ENCODE measurements around the gene SCML2.
A peak's percentile ranks its signal among the peaks of the same experiment; 100 is the strongest.

The SCML2 gene

GRCh38 chrX:18368402-18368801 is 13.9 kb upstream of the SCML2 start:
- TF ChIP-seq, protein P1, sequence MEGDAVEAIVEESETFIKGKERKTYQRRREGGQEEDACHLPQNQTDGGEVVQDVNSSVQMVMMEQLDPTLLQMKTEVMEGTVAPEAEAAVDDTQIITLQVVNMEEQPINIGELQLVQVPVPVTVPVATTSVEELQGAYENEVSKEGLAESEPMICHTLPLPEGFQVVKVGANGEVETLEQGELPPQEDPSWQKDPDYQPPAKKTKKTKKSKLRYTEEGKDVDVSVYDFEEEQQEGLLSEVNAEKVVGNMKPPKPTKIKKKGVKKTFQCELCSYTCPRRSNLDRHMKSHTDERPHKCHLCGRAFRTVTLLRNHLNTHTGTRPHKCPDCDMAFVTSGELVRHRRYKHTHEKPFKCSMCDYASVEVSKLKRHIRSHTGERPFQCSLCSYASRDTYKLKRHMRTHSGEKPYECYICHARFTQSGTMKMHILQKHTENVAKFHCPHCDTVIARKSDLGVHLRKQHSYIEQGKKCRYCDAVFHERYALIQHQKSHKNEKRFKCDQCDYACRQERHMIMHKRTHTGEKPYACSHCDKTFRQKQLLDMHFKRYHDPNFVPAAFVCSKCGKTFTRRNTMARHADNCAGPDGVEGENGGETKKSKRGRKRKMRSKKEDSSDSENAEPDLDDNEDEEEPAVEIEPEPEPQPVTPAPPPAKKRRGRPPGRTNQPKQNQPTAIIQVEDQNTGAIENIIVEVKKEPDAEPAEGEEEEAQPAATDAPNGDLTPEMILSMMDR (conservative IDR thresholded peaks at IDR 0.05; ENCODE audit: low read depth, low read length), result no peak
- no peak overlapping the region for H3K4me3 ChIP-seq (ENCODE audit: low read length)
- no peak for DNase-seq (ENCODE audit: low read depth)

DNA sequence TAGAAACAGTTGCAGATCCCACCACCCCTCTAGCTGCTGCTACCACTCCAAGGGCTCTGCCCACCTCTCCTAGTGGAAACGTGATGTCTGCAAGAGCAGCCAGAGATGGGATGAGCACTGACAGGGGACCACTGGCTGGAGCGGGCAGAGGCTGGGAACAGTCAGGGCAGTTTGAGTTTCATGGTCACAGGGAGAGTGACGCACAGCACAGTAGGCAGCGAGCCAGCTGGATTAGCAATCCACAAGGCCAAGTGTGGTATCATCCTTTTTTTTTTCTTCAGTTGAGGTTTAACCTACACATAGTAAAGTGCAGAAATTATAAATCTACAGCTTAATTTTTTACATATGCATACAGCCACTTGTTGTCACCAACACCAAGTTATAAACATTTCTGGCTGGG is 6.4 kb upstream of the SCML2 start:
- no peak for DNase-seq (ENCODE audit: low read depth)
- no peak overlapping the region for H3K4me3 ChIP-seq (ENCODE audit: low read length)
- TF ChIP-seq, protein P1 (conservative IDR thresholded peaks at IDR 0.05; ENCODE audit: low read depth, low read length), result no peak

GRCh38 chrX:18353931-18354368 is 538 bp downstream of the SCML2 start:
- DNase-seq (ENCODE audit: low read depth), result no peak

GRCh38 chrX:18351784-18352183 is 2.7 kb downstream of the SCML2 start:
- H3K4me3 ChIP-seq (ENCODE audit: low read length), result no peak overlapping the region
- no peak for DNase-seq (ENCODE audit: low read depth)
- TF ChIP-seq, protein P1 (conservative IDR thresholded peaks at IDR 0.05; ENCODE audit: low read depth, low read length), result no peak

More at GRCh38 chrX:18353931-18354368, 538 bp downstream of the SCML2 start:
- H3K4me3 ChIP-seq (ENCODE audit: low read length), result peak overlapping the region; percentile 55
- TF ChIP-seq, protein P1 (conservative IDR thresholded peaks at IDR 0.05; ENCODE audit: low read depth, low read length), result no peak

- no peak overlapping the region for H3K4me3 ChIP-seq (ENCODE audit: low read length)
- DNase-seq (ENCODE audit: low read depth), result no peak
- TF ChIP-seq, protein P1 (conservative IDR thresholded peaks at IDR 0.05; ENCODE audit: low read depth, low read length), result no peak
These were observed 6.4 kb downstream of the SCML2 start for GRCh38 chrX:18348047-18348446.

GRCh38 chrX:18309401-18309800 is 45.1 kb downstream of the SCML2 start:
- H3K4me3 ChIP-seq (ENCODE audit: low read length), result no peak overlapping the region
- DNase-seq (ENCODE audit: low read depth), result no peak
- TF ChIP-seq, protein P1 (conservative IDR thresholded peaks at IDR 0.05; ENCODE audit: low read depth, low read length), result no peak

DNA sequence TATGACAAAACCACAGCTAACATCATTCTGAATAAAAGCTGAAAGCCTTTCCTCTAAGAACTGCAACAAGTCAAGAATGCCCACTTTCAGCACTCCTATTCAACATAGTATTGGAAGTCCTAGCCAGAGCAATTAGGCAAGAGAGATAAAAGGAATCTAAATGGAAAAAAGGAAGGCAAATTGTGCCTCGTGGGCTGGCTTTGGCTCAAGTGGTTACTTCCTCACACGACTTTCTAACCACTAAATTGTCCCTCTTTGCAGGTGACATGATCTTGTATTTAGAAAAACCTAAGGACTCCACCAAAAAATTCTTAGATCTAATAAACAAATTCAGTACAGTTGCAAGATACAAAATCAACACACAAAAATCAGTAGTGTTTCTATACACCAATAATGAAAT is 57.2 kb downstream of the SCML2 start:
- DNase-seq (ENCODE audit: low read depth), result no peak
- no peak overlapping the region for H3K4me3 ChIP-seq (ENCODE audit: low read length)
- TF ChIP-seq, protein P1 (conservative IDR thresholded peaks at IDR 0.05; ENCODE audit: low read depth, low read length), result no peak
